Astrocyte (in vitro differentiated cells and primary cell): ENCODE measurements around the gene HCRTR1.

ENCODE experiments used
- CTCF ChIP-seq: IDR thresholded peaks from 2 replicates; pipeline ENCODE4 v1.5.1; 2011; ENCODE audit warnings: low read depth, mild to moderate bottlenecking, inconsistent platforms, low read length, moderate library complexity; ENCODE audit not compliant: insufficient read depth
- EZH2 ChIP-seq: IDR thresholded peaks from 2 replicates; pipeline ENCODE4 v1.6.1; 2012; ENCODE audit warnings: mild to moderate bottlenecking, low read length, inconsistent platforms; ENCODE audit not compliant: insufficient read depth

GRCh38 chr1:31653717-31654473, 36.4 kb downstream of the HCRTR1 start:
- TF ChIP-seq EZH2 (no peak), CTCF (no peak)
